Suppressor macrophage treated with lipopolysaccharide for 4 hours (primary cell): ENCODE measurements around the gene ZSCAN1.
A peak's percentile ranks its signal among the peaks of the same experiment; 100 is the strongest.

Source experiments
- DNase-seq: peaks from one replicate; pipeline ENCODE4 v3.0.0-alpha.2; 2020

ZSCAN1 gene

GRCh38 chr19:58084596-58085347 is 50.9 kb downstream of the ZSCAN1 start:
- no peak for DNase-seq

GRCh38 chr19:58085348-58085875 is 51.6 kb downstream of the ZSCAN1 start:
- DNase-seq, result no peak

- no peak for DNase-seq
Observed at GRCh38 chr19:58086825-58087710, 53.2 kb downstream of the ZSCAN1 start.

- DNase-seq, result no peak
Observed at GRCh38 chr19:58088521-58089052, 54.8 kb downstream of the ZSCAN1 start.

- no peak for DNase-seq
Observed at GRCh38 chr19:58089846-58090245, 56.0 kb downstream of the ZSCAN1 start.

- no peak for DNase-seq
Observed at GRCh38 chr19:58091251-58091995, 57.6 kb downstream of the ZSCAN1 start.

- DNase-seq, result no peak
Observed at GRCh38 chr19:58093071-58093470, 59.2 kb downstream of the ZSCAN1 start.

- DNase-seq, result no peak
Observed at GRCh38 chr19:58095328-58095727, 61.5 kb downstream of the ZSCAN1 start.

- DNase-seq, result no peak
Observed at GRCh38 chr19:58096884-58097283, 63.1 kb downstream of the ZSCAN1 start.

GRCh38 chr19:58097349-58097748 is 63.5 kb downstream of the ZSCAN1 start:
- no peak for DNase-seq

- DNase-seq, result peak; percentile 96
Observed at GRCh38 chr19:58097781-58098681, 64.2 kb downstream of the ZSCAN1 start, which contains the start of gene ZSCAN18. ZSCAN18 (minus strand) TSS chr19:58098231; CDS start chr19:58090267, 7,964 bp downstream.

- no peak for DNase-seq
Observed at GRCh38 chr19:58098682-58098998, 64.8 kb downstream of the ZSCAN1 start.
